Measurements from ENCODE around the gene ACOT8. TPM values are rescaled to one million over a fixed set of nuclear protein-coding genes. Genes with fewer than 3 reads are reported as not detected.

ACOT8 gene
- total and polyA plus RNA-seq, 10 donors = 19.4 to 37.4 (median 28.9) TPM

DNA sequence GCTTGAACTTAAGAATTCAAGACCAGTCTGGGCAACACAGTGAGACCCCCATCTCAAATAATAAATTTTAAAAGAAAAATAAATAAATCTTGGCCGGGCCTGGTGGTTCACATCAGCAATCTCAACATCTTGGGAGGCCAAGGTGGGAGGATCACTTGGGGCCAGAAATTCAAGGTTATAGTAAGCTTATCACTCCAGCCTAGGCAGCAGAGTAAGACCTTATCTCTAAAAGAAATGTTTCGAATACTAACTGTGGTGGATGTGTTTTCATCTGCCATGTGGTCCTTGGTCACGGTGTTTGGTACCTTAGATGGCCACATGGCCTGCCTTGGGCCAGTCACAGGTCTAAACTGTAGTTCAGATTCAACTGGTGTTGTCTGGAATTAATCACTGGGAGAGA, 39.0 kb downstream of the ACOT8 start:
- Histone ChIP-seq H3K27ac (no peak overlapping the region), H3K4me1 (peaks cover 0 to 18% (median 6%) of the 10 kb centered on the region in 6 donors), H3K27me3 (replicated peaks in 1 of 7) (peaks cover 0 to 23% (median 14%) of the 10 kb centered on the region in 7 donors), H3K36me3 (peaks cover 0 to 31% (median 0%) of the 10 kb centered on the region in 6 donors), H3K4me3 (no peak overlapping the region), H3K9me3 (no peaks in the 10 kb centered on the region)
- intact Hi-C loops (cut with DNase I; ENCODE audit: low total_unique reads) = loop anchor here (10.0 kb wide), 1 partner anchor 147 kb away; no protein-coding TSS in a partner anchor
- DNase-seq = no peak
- 93 to 97% (median 95%) methylated on average over 3 of the region's 3 CpGs for WGBS, 5 donors
- TF ChIP-seq POLR2A (IDR thresholded peaks at IDR 0.05) = no peak
- TF ChIP-seq, protein P1, sequence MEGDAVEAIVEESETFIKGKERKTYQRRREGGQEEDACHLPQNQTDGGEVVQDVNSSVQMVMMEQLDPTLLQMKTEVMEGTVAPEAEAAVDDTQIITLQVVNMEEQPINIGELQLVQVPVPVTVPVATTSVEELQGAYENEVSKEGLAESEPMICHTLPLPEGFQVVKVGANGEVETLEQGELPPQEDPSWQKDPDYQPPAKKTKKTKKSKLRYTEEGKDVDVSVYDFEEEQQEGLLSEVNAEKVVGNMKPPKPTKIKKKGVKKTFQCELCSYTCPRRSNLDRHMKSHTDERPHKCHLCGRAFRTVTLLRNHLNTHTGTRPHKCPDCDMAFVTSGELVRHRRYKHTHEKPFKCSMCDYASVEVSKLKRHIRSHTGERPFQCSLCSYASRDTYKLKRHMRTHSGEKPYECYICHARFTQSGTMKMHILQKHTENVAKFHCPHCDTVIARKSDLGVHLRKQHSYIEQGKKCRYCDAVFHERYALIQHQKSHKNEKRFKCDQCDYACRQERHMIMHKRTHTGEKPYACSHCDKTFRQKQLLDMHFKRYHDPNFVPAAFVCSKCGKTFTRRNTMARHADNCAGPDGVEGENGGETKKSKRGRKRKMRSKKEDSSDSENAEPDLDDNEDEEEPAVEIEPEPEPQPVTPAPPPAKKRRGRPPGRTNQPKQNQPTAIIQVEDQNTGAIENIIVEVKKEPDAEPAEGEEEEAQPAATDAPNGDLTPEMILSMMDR (IDR thresholded peaks at IDR 0.05 in 8 of 11, conservative IDR thresholded peaks at IDR 0.05 in 3 of 11) = no peak
- TF ChIP-seq POLR2AphosphoS5 (IDR thresholded peaks at IDR 0.05) = no peak

DNA sequence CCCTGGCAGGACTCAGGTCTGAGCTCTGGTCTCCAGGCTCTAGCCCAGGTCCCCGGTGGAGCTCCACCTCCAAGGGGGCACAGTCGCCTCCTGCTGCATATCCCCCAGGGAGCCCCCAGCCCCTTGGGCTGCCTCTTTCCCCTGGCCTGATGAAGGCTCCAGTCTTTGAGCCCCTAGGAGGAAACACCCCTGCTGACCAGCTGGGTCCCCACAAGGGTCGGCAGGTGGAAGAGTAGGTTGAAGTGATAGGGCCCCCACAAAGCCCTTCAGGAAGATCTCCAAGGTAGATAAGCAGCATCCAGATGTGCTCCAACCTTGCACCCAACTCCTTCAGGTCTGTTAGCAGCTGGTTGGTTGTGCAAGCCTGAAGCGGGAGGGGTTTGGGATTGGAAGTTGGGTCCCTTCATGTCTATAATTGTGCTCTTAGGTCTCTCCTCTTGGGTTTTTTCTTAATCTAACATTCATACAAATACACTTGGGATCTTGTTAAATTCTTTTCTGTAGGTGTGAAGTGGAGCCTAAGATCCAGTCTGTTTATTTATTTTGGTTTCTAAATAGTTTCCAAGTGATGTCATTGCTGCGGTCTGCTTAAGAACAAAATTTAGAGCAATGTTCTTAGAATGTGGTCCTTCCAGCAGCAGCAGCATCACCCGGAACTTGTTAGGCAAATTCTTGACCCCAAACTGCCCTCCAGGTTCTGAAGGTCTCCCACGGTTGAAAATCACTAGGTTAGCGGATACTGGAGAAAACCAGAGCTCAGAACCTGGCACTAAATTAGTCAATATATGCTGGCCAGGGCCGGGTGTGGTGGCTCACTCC, 39.6 kb downstream of the ACOT8 start:
- Histone ChIP-seq H3K27ac (no peak overlapping the region), H3K36me3 (peaks cover 0 to 31% (median 0%) of the 10 kb centered on the region in 6 donors), H3K4me1 (peaks cover 6 to 18% (median 7%) of the 10 kb centered on the region in 6 donors), H3K9me3 (no peaks in the 10 kb centered on the region), H3K27me3 (replicated peaks in 1 of 7) (peaks cover 0 to 16% (median 7%) of the 10 kb centered on the region in 7 donors), H3K4me3 (no peak overlapping the region)
- 73 to 88% (median 82%) methylated on average over 7 to 9 of the region's 9 CpGs for WGBS, 5 donors
- intact Hi-C loops (cut with DNase I; ENCODE audit: low total_unique reads) = loop anchor here (10.0 kb wide), 1 partner anchor 147 kb away; no protein-coding TSS in a partner anchor
- no peak for DNase-seq
- TF ChIP-seq POLR2A (IDR thresholded peaks at IDR 0.05) (no peak), POLR2AphosphoS5 (IDR thresholded peaks at IDR 0.05) (no peak)
- TF ChIP-seq, protein P1 (IDR thresholded peaks at IDR 0.05 in 8 of 11, conservative IDR thresholded peaks at IDR 0.05 in 3 of 11) = no peak

DNA sequence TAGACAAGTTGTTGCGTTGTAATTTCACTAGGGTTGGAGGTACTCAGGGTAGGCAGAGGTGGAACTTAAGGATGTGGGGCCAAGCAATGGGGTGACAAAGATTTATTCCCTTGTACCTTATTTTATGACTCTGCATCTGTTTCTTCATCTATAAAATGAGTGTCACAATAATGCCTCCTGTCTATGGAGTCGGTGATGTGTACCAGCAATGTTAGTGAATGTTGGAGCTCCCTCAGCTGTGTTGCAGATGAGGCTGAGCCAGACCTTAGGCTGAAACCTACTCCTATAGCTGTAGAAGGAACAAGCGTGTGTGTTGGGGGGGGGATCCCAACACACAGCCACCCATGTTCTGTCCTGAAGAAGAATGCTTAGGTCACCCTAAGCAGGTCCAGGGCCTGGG, 40.2 kb downstream of the ACOT8 start:
- DNase-seq = no peak
- Histone ChIP-seq H3K4me1 (peaks cover 6 to 20% (median 12%) of the 10 kb centered on the region in 6 donors), H3K27ac (no peak overlapping the region), H3K36me3 (peaks cover 0 to 31% (median 0%) of the 10 kb centered on the region in 6 donors), H3K27me3 (replicated peaks in 1 of 7) (peaks cover 0 to 10% (median under 1%) of the 10 kb centered on the region in 7 donors), H3K4me3 (no peak overlapping the region), H3K9me3 (no peaks in the 10 kb centered on the region)
- 91 to 100% (median 96%) methylated on average over 3 of the region's 3 CpGs for WGBS, 5 donors
- intact Hi-C loops (cut with DNase I; ENCODE audit: low total_unique reads) = loop anchor here (10.0 kb wide), 1 partner anchor 148 kb away; no protein-coding TSS in a partner anchor
- no peak for TF ChIP-seq POLR2A (IDR thresholded peaks at IDR 0.05)
- TF ChIP-seq, protein P1 (IDR thresholded peaks at IDR 0.05 in 8 of 11, conservative IDR thresholded peaks at IDR 0.05 in 3 of 11) = no peak
- TF ChIP-seq POLR2AphosphoS5 (IDR thresholded peaks at IDR 0.05) = no peak

DNA sequence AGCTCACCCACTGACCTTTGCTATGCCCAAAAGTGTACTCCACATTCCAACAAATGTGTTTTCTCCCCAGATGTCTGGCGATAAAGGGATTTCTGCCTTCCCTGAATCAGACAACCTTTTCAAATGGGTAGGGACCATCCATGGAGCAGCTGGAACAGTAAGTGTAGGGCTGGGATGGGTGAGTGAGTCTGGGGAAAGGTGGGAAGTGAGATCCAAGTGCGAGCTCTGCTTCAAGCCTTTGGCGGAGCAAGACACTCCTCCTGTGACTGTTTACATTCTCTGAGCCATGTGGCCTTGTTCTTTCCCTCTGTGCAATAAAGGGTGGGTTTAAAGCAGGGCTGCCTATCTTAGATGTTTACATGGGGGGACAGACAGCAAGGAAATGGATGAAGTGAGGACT, 42.9 kb downstream of the ACOT8 start:
- no peak overlapping the region for H3K4me3 ChIP-seq

More for the DNA sequence above, 42.9 kb downstream of the ACOT8 start:
- TF ChIP-seq POLR2AphosphoS5 (IDR thresholded peaks at IDR 0.05) (no peak), POLR2A (IDR thresholded peaks at IDR 0.05) (no peak)
- TF ChIP-seq, protein P1 (IDR thresholded peaks at IDR 0.05 in 8 of 11, conservative IDR thresholded peaks at IDR 0.05 in 3 of 11) = no peak
- Histone ChIP-seq H3K4me1 (peaks cover 6 to 26% (median 17%) of the 10 kb centered on the region in 6 donors), H3K36me3 (peaks cover 2 to 56% (median 21%) of the 10 kb centered on the region in 6 donors), H3K27me3 (replicated peaks in 1 of 7) (no peaks in the 10 kb centered on the region), H3K27ac (no peak overlapping the region), H3K9me3 (no peaks in the 10 kb centered on the region)
- intact Hi-C loops (cut with DNase I; ENCODE audit: low total_unique reads) = loop anchor here (10.0 kb wide), 1 partner anchor 150 kb away; no protein-coding TSS in a partner anchor
- 91 to 97% (median 96%) methylated on average over 3 of the region's 3 CpGs for WGBS, 5 donors
- no peak for DNase-seq

Measured in spleen (tissue), 11 donors.